CD4-positive, alpha-beta T cell treated with Interferon alpha-2 for 1 hour (primary cell): ENCODE results near the gene NUDT6.

Source experiments
- DNase-seq, 2 donors: peaks; one replicate each; pipeline ENCODE4 v3.0.0-alpha.2; 2020 to 2022

The NUDT6 gene

GRCh38 chr4:122912810-122913575, 9.4 kb downstream of the NUDT6 start:
- no peak for DNase-seq

- no peak for DNase-seq
Observed at GRCh38 chr4:122911588-122911987, 10.8 kb downstream of the NUDT6 start.

GRCh38 chr4:122909683-122910082, 12.7 kb downstream of the NUDT6 start:
- DNase-seq: no peak

GRCh38 chr4:122908223-122908622, 14.2 kb downstream of the NUDT6 start:
- DNase-seq: no peak

GRCh38 chr4:122906859-122907305, 15.5 kb downstream of the NUDT6 start:
- no peak for DNase-seq

- no peak for DNase-seq
Observed at GRCh38 chr4:122903766-122904288, 18.6 kb downstream of the NUDT6 start.

- DNase-seq: no peak
Observed at GRCh38 chr4:122901247-122902010, 21.0 kb downstream of the NUDT6 start.

GRCh38 chr4:122900314-122900713, 22.1 kb downstream of the NUDT6 start:
- no peak for DNase-seq

GRCh38 chr4:122899682-122900081, 22.7 kb downstream of the NUDT6 start:
- no peak for DNase-seq

- DNase-seq: no peak
Observed at GRCh38 chr4:122898370-122899150, 23.8 kb downstream of the NUDT6 start.

- DNase-seq: no peak
Observed at GRCh38 chr4:122896270-122896669, 26.1 kb downstream of the NUDT6 start.

GRCh38 chr4:122895336-122895995, 26.9 kb downstream of the NUDT6 start:
- DNase-seq: no peak

- no peak for DNase-seq
Observed at GRCh38 chr4:122894827-122895226, 27.6 kb downstream of the NUDT6 start.

GRCh38 chr4:122890147-122890795, 32.1 kb downstream of the NUDT6 start:
- no peak for DNase-seq

- DNase-seq: no peak
Observed at GRCh38 chr4:122889726-122890125, 32.7 kb downstream of the NUDT6 start.

GRCh38 chr4:122884499-122884898, 37.9 kb downstream of the NUDT6 start:
- DNase-seq: no peak

- DNase-seq: no peak
Observed at GRCh38 chr4:122882857-122883735, 39.3 kb downstream of the NUDT6 start.

GRCh38 chr4:122879001-122879400, 43.4 kb downstream of the NUDT6 start:
- DNase-seq: no peak

GRCh38 chr4:122876456-122876855, 45.9 kb downstream of the NUDT6 start:
- DNase-seq: no peak

- no peak for DNase-seq
Observed at GRCh38 chr4:122875949-122876348, 46.4 kb downstream of the NUDT6 start.
